ENCODE measurements around the gene WDR77. TPM values are rescaled to one million over a fixed set of nuclear protein-coding genes. Genes with fewer than 3 reads are reported as not detected.

WDR77 gene
- total and polyA plus RNA-seq, 2 of the 4 experiments (the other 2 are of a cell fraction) = 80.8 to 87.0 TPM

DNA sequence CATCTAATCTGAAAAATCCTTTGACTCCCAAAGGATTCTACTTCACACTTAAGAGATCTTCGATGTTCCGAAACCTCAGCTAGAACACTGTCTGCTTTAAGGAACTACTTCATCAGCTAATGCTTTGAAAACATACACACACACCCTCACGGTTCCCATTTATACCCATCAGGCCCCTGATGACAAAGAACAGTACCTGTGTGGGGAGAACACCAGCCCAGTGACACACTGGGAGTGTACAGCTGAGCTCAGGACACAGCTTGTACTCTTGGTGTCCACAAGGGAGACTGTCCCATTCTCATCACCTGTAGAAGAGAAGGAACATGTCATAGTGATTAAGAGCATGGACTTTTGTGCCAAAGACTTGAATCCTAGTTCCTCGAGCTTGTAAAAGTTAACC is 6.6 kb downstream of the WDR77 start:
- dilution Hi-C loops (cut with HindIII; ENCODE audit: low sequenced_read_pairs, unreplicated experiment) (no loop called here), intact Hi-C loops (cut with micrococcal nuclease) (no loop called here), in situ Hi-C loops (cut with MboI; ENCODE audit: low sequenced_read_pairs) (no loop called here)
- Histone ChIP-seq H3K9me3 (ENCODE audit: control insufficient read depth, insufficient read depth, low read length) (no peaks in the 10 kb centered on the region), H2BK15ac (ENCODE audit: low read depth, low read length) (no peak overlapping the region), H3K4ac (ENCODE audit: low read depth, low read length) (no peak overlapping the region), H2BK20ac (ENCODE audit: low read depth, low read length) (no peak overlapping the region), H3K9ac (ENCODE audit: low read depth, low read length) (no peak overlapping the region), H4K8ac (ENCODE audit: low read depth in 2 of 2, low read length in 2 of 2) (no peak overlapping the region), H3K4me3 (ENCODE audit: insufficient read depth, low read depth, low read length) (no peak overlapping the region), H2AK5ac (ENCODE audit: low read depth, low read length) (no peak overlapping the region), H3K4me1 (ENCODE audit: control insufficient read depth, insufficient read depth, low read length) (no peaks in the 10 kb centered on the region), H4K5ac (ENCODE audit: low read depth, low read length) (no peak overlapping the region), H2AFZ (replicated peaks; ENCODE audit: low read length, poor library complexity) (no peak overlapping the region), H3K18ac (ENCODE audit: low read depth, low read length) (no peak overlapping the region), H3K79me1 (ENCODE audit: low read depth in 1 of 2, low read length in 2 of 2) (peaks cover 24 to 25% of the 10 kb centered on the region in 2 experiments), H3K27ac (ENCODE audit: insufficient read depth, low read length) (no peak overlapping the region), H3K56ac (ENCODE audit: extremely low read depth, insufficient read depth, low read length) (no peak overlapping the region), H3K4me2 (ENCODE audit: low read depth, low read length) (no peak overlapping the region), H3K36me3 (ENCODE audit: control insufficient read depth, insufficient read depth, low read length) (peaks cover 40% of the 10 kb centered on the region), H4K20me1 (ENCODE audit: insufficient read depth, low read length) (no peaks in the 10 kb centered on the region; the same call in 1 of the 2 replicates), H2AK9ac (replicated peaks; ENCODE audit: low read depth, low read length, poor library complexity) (no peak overlapping the region), H3K27me3 (ENCODE audit: control insufficient read depth, insufficient read depth, low read length) (no peaks in the 10 kb centered on the region), H4K91ac (ENCODE audit: insufficient read depth, low read depth, low read length) (no peak overlapping the region), H2BK5ac (ENCODE audit: low read depth, low read length, poor library complexity, severe bottlenecking) (no peak overlapping the region), H3K23ac (ENCODE audit: low read depth, low read length) (no peak overlapping the region), H3K14ac (replicated peaks; ENCODE audit: low read depth, low read length) (no peak overlapping the region), H3K9me1 (ENCODE audit: insufficient read depth, low read length) (peaks cover 3% of the 10 kb centered on the region), H2BK120ac (ENCODE audit: low read depth, low read length) (no peak overlapping the region)
- no TSS peak for BruUV-seq (replicated peaks)
- no CpG with 5 or more reads among the region's 4 CpGs for WGBS, 2 experiments (ENCODE audit: extremely low coverage in 2 of 2, insufficient read length in 1 of 2)
- TF ChIP-seq SMC3 (IDR thresholded peaks at IDR 0.05; ENCODE audit: low read depth, low read length) (no peak), POLR2A (IDR thresholded peaks at IDR 0.05; ENCODE audit: low read depth, low read length) (no peak), ELK1 (IDR thresholded peaks at IDR 0.05; ENCODE audit: borderline replicate concordance, low read depth, low read length) (no peak), MAFK (IDR thresholded peaks at IDR 0.05; ENCODE audit: low read depth, low read length) (no peak), CTCF (conservative IDR thresholded peaks at IDR 0.05; ENCODE audit: low read depth, low read length) (no peak), BHLHE40 (IDR thresholded peaks at IDR 0.05; ENCODE audit: low read depth, low read length) (no peak), RAD21 (IDR thresholded peaks at IDR 0.05; ENCODE audit: low read length) (no peak), RCOR1 (IDR thresholded peaks at IDR 0.05; ENCODE audit: insufficient replicate concordance, low read length) (no peak), RFX5 (IDR thresholded peaks at IDR 0.05; ENCODE audit: low read depth, low read length) (no peak), CHD1 (IDR thresholded peaks at IDR 0.05; ENCODE audit: low read depth, low read length) (no peak), FOS (IDR thresholded peaks at IDR 0.05; ENCODE audit: low read depth, low read length) (no peak)
- TF ChIP-seq, protein P1, sequence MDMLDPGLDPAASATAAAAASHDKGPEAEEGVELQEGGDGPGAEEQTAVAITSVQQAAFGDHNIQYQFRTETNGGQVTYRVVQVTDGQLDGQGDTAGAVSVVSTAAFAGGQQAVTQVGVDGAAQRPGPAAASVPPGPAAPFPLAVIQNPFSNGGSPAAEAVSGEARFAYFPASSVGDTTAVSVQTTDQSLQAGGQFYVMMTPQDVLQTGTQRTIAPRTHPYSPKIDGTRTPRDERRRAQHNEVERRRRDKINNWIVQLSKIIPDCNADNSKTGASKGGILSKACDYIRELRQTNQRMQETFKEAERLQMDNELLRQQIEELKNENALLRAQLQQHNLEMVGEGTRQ (IDR thresholded peaks at IDR 0.05; ENCODE audit: low read depth, low read length) = no peak
- DNase-seq = no peak
- CTCF ChIA-PET = no interaction called here
- POLR2A ChIA-PET (ENCODE audit: unreplicated experiment) = no interaction called here
- ATAC-seq (ENCODE audit: low read depth) = no peak

All from IMR-90 (cell line).